Right atrium auricular region (tissue), 2 donors: ENCODE data around the gene FCRL4. TPM values are rescaled to one million over a fixed set of nuclear protein-coding genes. Genes with fewer than 3 reads are reported as not detected.
"Not testable (repeated sequence)": the region's sequence is repeated elsewhere in the genome, so short reads cannot be mapped to it uniquely, and the experiment has no call there.

Source experiments
- DNase-seq: peaks from one replicate; pipeline ENCODE4 v3.0.0-alpha.2; 2019; ENCODE audit warnings: low spot score
- H3K27ac ChIP-seq, 2 donors: fragments of 200-600 bp; sonication (generic); 1 replicate in 1 of 2; 2 replicates in 1 of 2; pipeline ENCODE4 v1.5.1; 2016 to 2019
- H3K27me3 ChIP-seq, 2 donors: fragments of 200-600 bp; sonication (generic); one replicate each; pipeline versions ENCODE4 v1.5.1 to v1.6.0; 2017 to 2019
- H3K36me3 ChIP-seq: fragments of 200-600 bp; sonication (generic); one replicate; pipeline ENCODE4 v1.5.1; 2016
- H3K4me1 ChIP-seq, 2 donors: fragments of 200-600 bp; sonication (generic); one replicate each; pipeline versions ENCODE4 v1.5.1 to v1.6.0; 2017 to 2019
- H3K4me3 ChIP-seq, 2 donors: fragments of 200-600 bp; sonication (generic); 1 replicate in 1 of 2; 2 replicates in 1 of 2; pipeline ENCODE4 v1.5.1; 2017 to 2019; ENCODE audit warnings: mild to moderate bottlenecking in 1 of 2, moderate library complexity in 1 of 2
- H3K9me3 ChIP-seq, 2 donors: fragments of 200-600 bp; sonication (generic); one replicate each; pipeline ENCODE4 v1.5.1; 2019
- total RNA-seq, 2 donors: library from RNA; depleted of rRNA; stranded (reverse); fragments of >200 nt; gene quantifications; one replicate each; pipeline ENCODE4 v1.1.0, GENCODE V29; 2016
- TF ChIP-seq, protein P1 (sequence below), 2 donors: fragments of 200-600 bp; sonication (generic); IDR thresholded peaks; one replicate each; pipeline ENCODE4 v1.5.1; 2019; ENCODE audit warnings: antibody characterized with exemption in 2 of 2

The FCRL4 gene
- total RNA-seq, 2 donors from 2014 or later: not detected

DNA sequence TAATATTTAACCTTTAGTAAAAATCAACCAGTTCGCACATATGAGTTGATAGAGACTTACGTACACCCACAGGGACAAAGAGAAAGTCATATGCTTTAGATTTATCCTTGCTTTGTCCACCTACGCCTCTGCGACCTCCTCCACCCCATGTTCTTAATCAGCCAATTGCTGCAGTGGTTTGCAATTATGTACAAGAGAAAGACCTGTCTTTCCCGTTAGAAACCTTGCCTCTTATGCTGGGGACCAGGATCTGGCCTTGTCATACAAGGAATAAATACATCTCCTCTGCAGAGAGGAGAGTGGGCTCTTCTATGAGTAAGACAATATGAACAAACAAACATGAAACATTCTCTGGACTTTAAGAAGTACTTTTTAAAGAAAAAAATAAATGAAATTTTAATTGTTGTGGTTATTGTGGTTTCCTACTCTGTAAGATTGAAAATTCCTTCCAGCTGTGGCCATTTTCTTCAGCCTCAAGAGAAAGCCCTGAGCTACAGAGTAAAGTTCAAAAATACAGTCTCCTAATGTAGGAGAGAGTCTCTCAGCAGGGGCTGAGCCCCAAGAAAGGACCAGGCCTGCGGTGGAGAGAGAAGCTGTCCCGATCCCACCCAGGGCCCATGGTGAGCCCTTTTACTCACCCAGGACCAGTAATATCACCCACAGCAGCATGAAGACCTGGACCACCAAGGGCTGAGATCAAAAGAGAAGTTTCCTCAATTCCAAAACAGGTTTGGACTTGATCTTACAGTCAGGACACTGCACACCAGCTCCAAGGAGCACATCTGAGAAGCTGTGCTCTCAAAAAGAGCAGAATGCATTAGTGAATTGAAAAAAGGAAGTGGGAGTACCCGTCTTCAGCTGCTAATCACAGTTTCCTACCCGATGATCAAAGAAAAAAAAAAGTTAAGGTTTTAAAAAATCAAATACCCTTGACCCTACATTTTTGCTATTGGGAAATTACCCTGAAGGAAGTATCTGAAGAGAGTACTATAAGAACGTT, 45.9 kb downstream of the FCRL4 start, which contains the start of gene FCRL5:
FCRL5 (minus strand) TSS at position 822 of the 1,000 bp plus-strand sequence; CDS start at position 669, 153 bp downstream.
- H3K4me1 ChIP-seq: no peaks in the 10 kb centered on the region
- H3K27me3 ChIP-seq: no peaks in the 10 kb centered on the region
- no peak within 1 kb of the TSS for H3K4me3 ChIP-seq
- H3K9me3 ChIP-seq: no peaks in the 10 kb centered on the region
- H3K27ac ChIP-seq: no peak within 1 kb of the TSS
- TF ChIP-seq, protein P1, sequence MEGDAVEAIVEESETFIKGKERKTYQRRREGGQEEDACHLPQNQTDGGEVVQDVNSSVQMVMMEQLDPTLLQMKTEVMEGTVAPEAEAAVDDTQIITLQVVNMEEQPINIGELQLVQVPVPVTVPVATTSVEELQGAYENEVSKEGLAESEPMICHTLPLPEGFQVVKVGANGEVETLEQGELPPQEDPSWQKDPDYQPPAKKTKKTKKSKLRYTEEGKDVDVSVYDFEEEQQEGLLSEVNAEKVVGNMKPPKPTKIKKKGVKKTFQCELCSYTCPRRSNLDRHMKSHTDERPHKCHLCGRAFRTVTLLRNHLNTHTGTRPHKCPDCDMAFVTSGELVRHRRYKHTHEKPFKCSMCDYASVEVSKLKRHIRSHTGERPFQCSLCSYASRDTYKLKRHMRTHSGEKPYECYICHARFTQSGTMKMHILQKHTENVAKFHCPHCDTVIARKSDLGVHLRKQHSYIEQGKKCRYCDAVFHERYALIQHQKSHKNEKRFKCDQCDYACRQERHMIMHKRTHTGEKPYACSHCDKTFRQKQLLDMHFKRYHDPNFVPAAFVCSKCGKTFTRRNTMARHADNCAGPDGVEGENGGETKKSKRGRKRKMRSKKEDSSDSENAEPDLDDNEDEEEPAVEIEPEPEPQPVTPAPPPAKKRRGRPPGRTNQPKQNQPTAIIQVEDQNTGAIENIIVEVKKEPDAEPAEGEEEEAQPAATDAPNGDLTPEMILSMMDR (IDR thresholded peaks at IDR 0.05): no peak
- no peak for DNase-seq
- no peaks in the 10 kb centered on the region for H3K36me3 ChIP-seq

DNA sequence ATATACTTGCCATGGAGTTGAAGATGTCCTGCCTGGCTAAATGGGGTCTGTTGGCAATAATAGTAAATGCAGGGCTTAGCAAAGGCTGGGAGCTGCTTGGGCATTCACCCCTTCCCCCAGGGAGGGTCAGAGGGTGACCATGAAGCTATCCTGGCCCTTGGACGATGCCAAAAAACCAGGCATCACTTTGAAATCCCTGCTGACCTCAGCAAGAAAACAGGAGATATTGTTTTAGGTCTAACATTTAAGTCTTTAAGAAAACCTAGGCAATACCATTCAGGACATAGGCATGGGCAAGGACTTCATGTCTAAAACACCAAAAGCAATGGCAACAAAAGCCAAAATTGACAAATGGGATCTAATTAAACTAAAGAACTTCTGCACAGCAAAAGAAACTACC, 49.8 kb downstream of the FCRL4 start:
- DNase-seq, H3K27me3 ChIP-seq, H3K9me3 ChIP-seq, H3K4me1 ChIP-seq, H3K27ac ChIP-seq, H3K36me3 ChIP-seq, H3K4me3 ChIP-seq: not testable (repeated sequence)

DNA sequence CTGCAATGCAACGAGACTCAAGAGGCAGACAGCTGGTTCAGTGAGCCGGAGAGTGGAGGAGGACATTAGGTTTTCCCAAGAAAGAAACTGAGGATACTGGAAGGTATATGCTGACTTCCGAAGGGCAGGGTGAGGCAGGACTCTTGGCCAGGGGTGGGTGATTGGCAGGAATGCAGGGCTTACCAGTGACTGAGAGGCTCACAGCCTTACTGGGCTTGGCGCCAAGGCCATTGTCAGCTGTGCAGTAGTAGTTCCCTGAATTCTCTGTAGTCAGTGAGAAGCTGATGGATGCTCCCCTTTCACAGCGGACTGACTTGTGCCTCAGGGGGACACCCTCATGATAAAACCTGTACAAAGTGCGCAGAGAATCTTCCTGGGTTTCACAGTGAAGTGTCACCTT, 55.2 kb downstream of the FCRL4 start:
- TF ChIP-seq, protein P1 (IDR thresholded peaks at IDR 0.05): no peak
- Histone ChIP-seq H3K9me3 (no peaks in the 10 kb centered on the region), H3K36me3 (no peaks in the 10 kb centered on the region), H3K4me3 (no peak overlapping the region), H3K27ac (no peak overlapping the region), H3K4me1 (no peaks in the 10 kb centered on the region), H3K27me3 (no peaks in the 10 kb centered on the region)
- no peak for DNase-seq

DNA sequence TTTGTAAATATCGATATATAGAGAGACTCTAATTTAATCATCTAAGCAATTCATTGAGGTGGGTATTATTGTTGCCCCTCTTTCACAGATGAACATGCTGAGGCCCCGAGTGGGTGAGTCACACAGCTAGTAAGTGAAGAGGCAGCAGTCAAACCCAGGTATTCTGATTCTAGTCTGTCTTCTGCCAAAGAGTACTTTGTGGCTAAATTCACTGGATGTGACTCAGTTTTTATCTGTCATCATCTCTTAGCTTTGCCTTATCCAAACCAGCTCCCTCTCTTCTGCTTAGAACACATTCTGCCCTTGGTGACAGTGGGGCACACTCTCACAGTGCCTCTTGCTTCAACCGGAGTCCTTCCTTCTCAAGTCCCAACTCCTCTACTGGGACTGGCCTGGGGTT, 57.0 kb downstream of the FCRL4 start:
- H3K9me3 ChIP-seq: no peaks in the 10 kb centered on the region
- H3K27me3 ChIP-seq: no peaks in the 10 kb centered on the region
- H3K4me3 ChIP-seq: no peak overlapping the region
- TF ChIP-seq, protein P1 (IDR thresholded peaks at IDR 0.05): no peak
- no peaks in the 10 kb centered on the region for H3K4me1 ChIP-seq
- no peaks in the 10 kb centered on the region for H3K36me3 ChIP-seq
- DNase-seq: no peak
- H3K27ac ChIP-seq: no peak overlapping the region

DNA sequence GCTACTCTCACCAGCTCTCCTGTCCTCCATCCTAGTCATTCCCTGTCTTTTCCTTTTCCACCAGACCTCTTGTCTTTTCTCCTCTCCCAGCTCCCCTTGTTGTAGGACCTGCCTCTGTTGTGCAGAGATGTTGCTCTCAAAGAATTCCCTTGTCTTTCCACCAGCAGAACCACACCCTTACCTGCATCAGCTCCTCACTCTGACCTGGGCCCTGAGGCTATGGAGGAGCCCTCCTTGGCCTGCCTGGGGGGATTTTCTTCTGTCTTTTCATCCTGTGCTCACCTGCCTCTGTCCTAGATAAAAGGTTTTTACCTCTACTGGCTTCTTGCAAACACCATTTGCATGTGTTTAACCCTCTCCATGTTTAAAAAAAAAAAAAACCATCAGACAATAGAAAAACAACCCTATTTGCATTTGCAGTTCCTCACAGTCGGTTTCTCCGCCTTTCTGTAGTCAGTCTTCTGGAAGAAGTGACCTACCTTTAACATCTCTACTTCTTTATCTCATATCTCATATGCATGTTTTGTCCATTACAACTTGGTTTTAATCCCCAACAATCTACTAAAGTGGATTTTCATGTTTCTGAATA, 57.6 kb downstream of the FCRL4 start:
- DNase-seq: no peak
- H3K4me1 ChIP-seq: no peaks in the 10 kb centered on the region
- H3K9me3 ChIP-seq: no peaks in the 10 kb centered on the region
- no peak overlapping the region for H3K4me3 ChIP-seq
- no peaks in the 10 kb centered on the region for H3K27me3 ChIP-seq
- H3K27ac ChIP-seq: no peak overlapping the region
- no peaks in the 10 kb centered on the region for H3K36me3 ChIP-seq
- TF ChIP-seq, protein P1 (IDR thresholded peaks at IDR 0.05): no peak

DNA sequence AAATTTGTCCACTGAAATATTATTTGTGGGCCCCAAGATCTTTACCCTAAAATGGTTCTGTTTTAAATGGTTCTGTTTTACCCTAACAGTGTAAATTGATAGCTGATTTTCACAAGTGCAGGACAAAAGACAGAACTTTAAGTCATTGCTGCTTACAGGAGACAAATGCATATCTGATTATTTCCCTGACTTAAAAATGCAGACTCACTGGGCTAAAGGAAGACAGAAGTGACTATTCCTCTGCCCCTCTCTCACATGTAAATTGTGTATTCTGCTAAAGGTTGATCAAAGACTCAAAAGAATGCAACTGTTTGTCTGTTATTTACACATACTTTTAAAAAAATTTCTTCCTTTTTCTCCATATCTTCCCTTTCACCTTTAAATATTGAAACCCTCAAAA, 58.3 kb downstream of the FCRL4 start:
- TF ChIP-seq, protein P1 (IDR thresholded peaks at IDR 0.05): no peak
- H3K27ac ChIP-seq: no peak overlapping the region
- H3K36me3 ChIP-seq: no peaks in the 10 kb centered on the region
- H3K4me1 ChIP-seq: no peaks in the 10 kb centered on the region
- H3K27me3 ChIP-seq: no peaks in the 10 kb centered on the region
- no peak overlapping the region for H3K4me3 ChIP-seq
- no peaks in the 10 kb centered on the region for H3K9me3 ChIP-seq
- DNase-seq: no peak
